Measurements from ENCODE around the gene EMCN. TPM values are rescaled to one million over a fixed set of nuclear protein-coding genes. Genes with fewer than 3 reads are reported as not detected.

EMCN gene
- total RNA-seq, 1 experiment from 2014 or later = not detected

- Histone ChIP-seq H3K9me3 (replicated peaks) (no peaks in the 10 kb centered on the region; the same call in 1 of the 2 replicates), H3K27ac (peak overlapping the region; percentile 76), H3K36me3 (no peaks in the 10 kb centered on the region), H3K27me3 (replicated peaks) (no peaks in the 10 kb centered on the region), H3K4me1 (replicated peaks) (peaks cover 25% of the 10 kb centered on the region), H3K4me3 (no peak overlapping the region)
- peak; percentile 56 to 73 for DNase-seq (ENCODE audit: low read depth in 1 of 2, low spot score in 2 of 2)
Observed at GRCh38 chr4:100348473-100348872, 169.3 kb downstream of the EMCN start.

GRCh38 chr4:100347241-100347640 lies 170.6 kb downstream of the EMCN start:
- H3K27ac ChIP-seq = peak overlapping the region; percentile 76
- no peak overlapping the region for H3K4me3 ChIP-seq
- H3K36me3 ChIP-seq = no peaks in the 10 kb centered on the region
- peaks cover 29% of the 10 kb centered on the region for H3K4me1 ChIP-seq (replicated peaks)
- no peaks in the 10 kb centered on the region for H3K27me3 ChIP-seq (replicated peaks)
- no peaks in the 10 kb centered on the region; the same call in 1 of the 2 replicates for H3K9me3 ChIP-seq (replicated peaks)
- DNase-seq (ENCODE audit: low read depth in 1 of 2, low spot score in 2 of 2) = peak; percentile 79

GRCh38 chr4:100345585-100345984 lies 172.2 kb downstream of the EMCN start:
- Histone ChIP-seq H3K9me3 (replicated peaks) (peaks cover 2% of the 10 kb centered on the region; the same call in 1 of the 2 replicates), H3K27ac (no peak overlapping the region), H3K4me3 (no peak overlapping the region), H3K27me3 (replicated peaks) (no peaks in the 10 kb centered on the region), H3K36me3 (no peaks in the 10 kb centered on the region; the same call in 1 of the 2 replicates), H3K4me1 (replicated peaks) (peaks cover 46% of the 10 kb centered on the region)
- no peak for DNase-seq (ENCODE audit: low read depth in 1 of 2, low spot score in 2 of 2)

All from SJSA1 (cell line).